Keratinocyte (primary cell): ENCODE results near the gene FLAD1.

Source experiments
- EZH2 ChIP-seq: IDR thresholded peaks from one replicate; pipeline ENCODE4 v1.6.1; 2012; ENCODE audit warnings: inconsistent platforms, mild to moderate bottlenecking, low read length, moderate library complexity
- TF ChIP-seq, protein P1 (sequence below), 3 experiments: IDR thresholded peaks in 1 of 3; conservative IDR thresholded peaks in 1 of 3; optimal IDR thresholded peaks in 1 of 3; 2 replicates in 2 of 3; 3 replicates in 1 of 3; pipeline versions ENCODE3 to v1.5.1; 2011; ENCODE audit warnings: low read length in 3 of 3, mild to moderate bottlenecking in 3 of 3, moderate library complexity in 2 of 3, control low read depth in 1 of 3, inconsistent platforms in 1 of 3; ENCODE audit not compliant: insufficient read depth in 2 of 3; ENCODE audit errors: extremely low read depth in 1 of 3

DNA sequence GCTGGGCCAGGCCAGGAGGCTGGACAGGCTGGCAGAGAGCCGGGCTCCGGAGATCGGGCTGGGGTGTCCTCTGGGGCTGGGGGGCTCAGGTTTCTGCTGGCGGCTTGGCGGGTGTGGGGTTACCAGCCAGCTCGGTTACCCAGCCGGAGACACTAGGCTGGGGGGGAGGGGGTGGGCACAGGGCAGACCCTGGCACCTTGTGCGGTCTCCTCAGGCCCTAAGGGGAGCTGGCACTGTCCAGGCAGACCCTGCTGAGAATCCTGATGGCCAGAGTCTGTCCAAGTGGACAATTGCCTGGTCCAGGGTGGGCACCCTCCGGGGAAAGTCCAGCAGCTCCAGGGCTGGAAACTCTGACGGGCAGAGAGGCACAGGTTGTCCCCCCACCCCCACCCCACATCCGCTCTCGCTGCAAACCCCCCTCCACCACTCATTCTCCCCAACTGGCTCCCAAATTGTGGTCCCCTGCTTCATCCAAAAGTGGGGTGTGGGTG is 26.1 kb downstream of the FLAD1 start:
- TF ChIP-seq, protein P1, sequence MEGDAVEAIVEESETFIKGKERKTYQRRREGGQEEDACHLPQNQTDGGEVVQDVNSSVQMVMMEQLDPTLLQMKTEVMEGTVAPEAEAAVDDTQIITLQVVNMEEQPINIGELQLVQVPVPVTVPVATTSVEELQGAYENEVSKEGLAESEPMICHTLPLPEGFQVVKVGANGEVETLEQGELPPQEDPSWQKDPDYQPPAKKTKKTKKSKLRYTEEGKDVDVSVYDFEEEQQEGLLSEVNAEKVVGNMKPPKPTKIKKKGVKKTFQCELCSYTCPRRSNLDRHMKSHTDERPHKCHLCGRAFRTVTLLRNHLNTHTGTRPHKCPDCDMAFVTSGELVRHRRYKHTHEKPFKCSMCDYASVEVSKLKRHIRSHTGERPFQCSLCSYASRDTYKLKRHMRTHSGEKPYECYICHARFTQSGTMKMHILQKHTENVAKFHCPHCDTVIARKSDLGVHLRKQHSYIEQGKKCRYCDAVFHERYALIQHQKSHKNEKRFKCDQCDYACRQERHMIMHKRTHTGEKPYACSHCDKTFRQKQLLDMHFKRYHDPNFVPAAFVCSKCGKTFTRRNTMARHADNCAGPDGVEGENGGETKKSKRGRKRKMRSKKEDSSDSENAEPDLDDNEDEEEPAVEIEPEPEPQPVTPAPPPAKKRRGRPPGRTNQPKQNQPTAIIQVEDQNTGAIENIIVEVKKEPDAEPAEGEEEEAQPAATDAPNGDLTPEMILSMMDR (optimal IDR thresholded peaks at IDR 0.05 in 1 of 3, IDR thresholded peaks at IDR 0.05 in 1 of 3, conservative IDR thresholded peaks at IDR 0.05 in 1 of 3; ENCODE audit: extremely low read depth in 1 of 3, insufficient read depth in 2 of 3, low read length in 3 of 3), result no peak
- TF ChIP-seq EZH2, result no peak
